Peyer's patch (tissue), 4 donors: ENCODE data around the gene APEX2. TPM values are rescaled to one million over a fixed set of nuclear protein-coding genes. Genes with fewer than 3 reads are reported as not detected.
A peak's percentile ranks its signal among the peaks of the same experiment; 100 is the strongest.

Experiments
- DNase-seq, 3 donors: peaks; one replicate each; pipeline ENCODE4 v3.0.0-alpha.2; 2017 to 2019
- H3K27ac ChIP-seq, 4 donors: fragments of 200-600 bp; sonication (generic); one replicate each; pipeline ENCODE4 v1.5.1; 2016 to 2019
- H3K27me3 ChIP-seq, 2 donors: fragments of 200-600 bp; sonication (generic); one replicate each; pipeline ENCODE4 v1.5.1; 2019
- H3K36me3 ChIP-seq, 3 donors: fragments of 200-600 bp; sonication (generic); one replicate each; pipeline ENCODE4 v1.5.1; 2016 to 2019
- H3K4me1 ChIP-seq, 4 donors: fragments of 200-600 bp; sonication (generic); one replicate each; pipeline ENCODE4 v1.5.1; 2016 to 2019
- H3K4me3 ChIP-seq, 4 donors: fragments of 200-600 bp; sonication (generic); 1 replicate in 3 of 4; 2 replicates in 1 of 4; pipeline ENCODE4 v1.5.1; 2016 to 2019; ENCODE audit warnings: mild to moderate bottlenecking in 1 of 4
- H3K9me3 ChIP-seq, 4 donors: fragments of 200-600 bp; sonication (generic); one replicate each; pipeline ENCODE4 v1.5.1; 2016 to 2019; ENCODE audit warnings: mild to moderate bottlenecking in 1 of 4
- POLR2A ChIP-seq, 2 donors: fragments of 450-650 bp; IDR thresholded peaks; one replicate each; pipeline ENCODE4 v1.5.1; 2017; ENCODE audit warnings: antibody characterized with exemption in 2 of 2, mild to moderate bottlenecking in 2 of 2, moderate library complexity in 2 of 2
- total RNA-seq, 4 donors: library from RNA; depleted of rRNA; stranded (reverse); fragments of >200 nt; gene quantifications; one replicate each; pipeline ENCODE4 v1.1.0, GENCODE V29; 2016
- TF ChIP-seq, protein P1 (sequence below), 6 experiments: fragments of 450-650 bp in 4 of 6; fragments of 200-600 bp in 2 of 6; sonication (generic) in 1 of 6; IDR thresholded peaks; one replicate each; pipeline ENCODE4 v1.5.1; 2017 to 2019; ENCODE audit warnings: antibody characterized with exemption in 6 of 6, mild to moderate bottlenecking in 3 of 6, moderate library complexity in 1 of 6

Gene APEX2
- total RNA-seq, 4 donors from 2014 or later = 12.4 to 17.8 (median 15.7) TPM

DNA sequence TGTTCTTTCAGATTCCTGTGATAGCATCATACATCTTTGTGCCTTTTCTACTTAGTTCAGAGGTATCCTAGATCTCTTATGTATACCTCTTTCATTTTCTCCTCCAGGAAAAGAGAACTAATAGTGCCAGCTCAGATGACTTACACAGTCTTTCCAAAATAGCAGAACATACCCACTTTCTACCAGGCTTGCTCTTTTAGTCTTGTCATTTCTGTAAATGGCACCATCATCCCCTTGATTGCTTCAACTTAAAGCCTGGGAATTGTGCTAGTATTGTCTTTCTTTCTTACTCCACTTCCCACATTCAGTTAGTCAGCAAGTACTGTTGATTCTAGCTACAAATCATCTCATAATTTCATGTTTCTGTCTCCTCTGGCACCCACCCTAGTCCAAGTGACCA is 5.1 kb downstream of the APEX2 start:
- Histone ChIP-seq H3K9me3 (no peaks in the 10 kb centered on the region), H3K4me3 (no peak overlapping the region), H3K4me1 (peaks cover 0 to 8% (median 2%) of the 10 kb centered on the region in 4 donors), H3K27me3 (no peaks in the 10 kb centered on the region), H3K27ac (no peak overlapping the region), H3K36me3 (peaks cover 0 to 20% (median 0%) of the 10 kb centered on the region in 3 donors)
- no peak for DNase-seq
- TF ChIP-seq, protein P1, sequence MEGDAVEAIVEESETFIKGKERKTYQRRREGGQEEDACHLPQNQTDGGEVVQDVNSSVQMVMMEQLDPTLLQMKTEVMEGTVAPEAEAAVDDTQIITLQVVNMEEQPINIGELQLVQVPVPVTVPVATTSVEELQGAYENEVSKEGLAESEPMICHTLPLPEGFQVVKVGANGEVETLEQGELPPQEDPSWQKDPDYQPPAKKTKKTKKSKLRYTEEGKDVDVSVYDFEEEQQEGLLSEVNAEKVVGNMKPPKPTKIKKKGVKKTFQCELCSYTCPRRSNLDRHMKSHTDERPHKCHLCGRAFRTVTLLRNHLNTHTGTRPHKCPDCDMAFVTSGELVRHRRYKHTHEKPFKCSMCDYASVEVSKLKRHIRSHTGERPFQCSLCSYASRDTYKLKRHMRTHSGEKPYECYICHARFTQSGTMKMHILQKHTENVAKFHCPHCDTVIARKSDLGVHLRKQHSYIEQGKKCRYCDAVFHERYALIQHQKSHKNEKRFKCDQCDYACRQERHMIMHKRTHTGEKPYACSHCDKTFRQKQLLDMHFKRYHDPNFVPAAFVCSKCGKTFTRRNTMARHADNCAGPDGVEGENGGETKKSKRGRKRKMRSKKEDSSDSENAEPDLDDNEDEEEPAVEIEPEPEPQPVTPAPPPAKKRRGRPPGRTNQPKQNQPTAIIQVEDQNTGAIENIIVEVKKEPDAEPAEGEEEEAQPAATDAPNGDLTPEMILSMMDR (IDR thresholded peaks at IDR 0.05) = no peak
- no peak for TF ChIP-seq POLR2A (IDR thresholded peaks at IDR 0.05)

DNA sequence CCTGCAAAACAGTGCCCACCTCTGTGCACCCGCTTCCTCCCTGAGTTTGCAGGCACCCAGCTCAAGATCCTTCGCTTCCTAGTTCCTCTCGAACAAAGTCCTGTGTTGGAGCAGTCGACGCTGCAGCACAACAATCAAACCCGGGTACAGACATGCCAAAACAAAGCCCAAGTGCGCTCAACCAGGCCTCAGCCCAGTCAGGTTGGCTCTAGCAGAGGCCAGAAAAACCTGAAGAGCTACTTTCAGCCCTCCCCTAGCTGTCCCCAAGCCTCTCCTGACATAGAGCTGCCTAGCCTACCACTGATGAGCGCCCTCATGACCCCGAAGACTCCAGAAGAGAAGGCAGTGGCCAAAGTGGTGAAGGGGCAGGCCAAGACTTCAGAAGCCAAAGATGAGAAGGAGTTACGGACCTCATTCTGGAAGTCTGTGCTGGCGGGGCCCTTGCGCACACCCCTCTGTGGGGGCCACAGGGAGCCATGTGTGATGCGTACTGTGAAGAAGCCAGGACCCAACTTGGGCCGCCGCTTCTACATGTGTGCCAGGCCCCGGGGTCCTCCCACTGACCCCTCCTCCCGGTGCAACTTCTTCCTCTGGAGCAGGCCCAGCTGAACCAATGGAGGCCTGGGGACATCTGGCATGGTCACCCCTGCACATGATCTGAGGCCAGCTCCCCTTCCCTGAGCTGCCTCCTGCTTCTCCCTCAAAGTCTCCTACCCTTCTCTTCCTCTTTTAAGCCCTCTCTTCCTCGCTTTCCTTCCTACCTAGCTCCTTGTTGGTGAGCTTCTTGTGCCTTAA is 6.9 kb downstream of the APEX2 start:
- no peak for TF ChIP-seq POLR2A (IDR thresholded peaks at IDR 0.05)
- TF ChIP-seq, protein P1 (IDR thresholded peaks at IDR 0.05) = no peak
- Histone ChIP-seq H3K9me3 (no peaks in the 10 kb centered on the region), H3K27ac (peak overlapping the region in 3 of 4 donors; percentile 53 to 85 (median 76)), H3K4me3 (no peak overlapping the region), H3K36me3 (peaks cover 0 to 20% (median 0%) of the 10 kb centered on the region in 3 donors), H3K4me1 (peaks cover 0 to 3% (median 0%) of the 10 kb centered on the region in 4 donors), H3K27me3 (no peaks in the 10 kb centered on the region)
- no peak for DNase-seq

DNA sequence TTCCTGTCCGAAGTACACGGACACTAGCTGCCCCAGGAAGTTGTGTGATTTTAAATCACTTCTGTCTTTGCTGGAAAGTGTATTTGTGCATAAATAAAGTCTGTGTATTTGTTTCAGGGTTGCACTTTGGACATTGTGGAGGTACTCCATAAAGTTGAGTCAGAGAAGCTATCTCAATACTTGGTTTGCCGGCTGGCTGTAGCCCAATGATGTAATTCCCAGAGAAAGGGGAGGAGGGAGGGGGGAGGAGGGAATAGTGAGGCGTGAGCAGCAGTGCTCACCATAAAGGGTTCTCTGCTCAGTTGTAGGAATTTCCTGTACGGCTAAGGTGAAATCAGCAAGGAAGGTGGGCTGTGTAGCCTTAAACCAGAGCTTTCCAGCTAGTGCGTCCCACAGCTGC is 7.5 kb downstream of the APEX2 start:
- peak overlapping the region in 3 of 4 donors; percentile 53 to 85 (median 76) for H3K27ac ChIP-seq
- H3K4me3 ChIP-seq = no peak overlapping the region
- no peaks in the 10 kb centered on the region for H3K27me3 ChIP-seq
- peaks cover 0 to 3% (median 0%) of the 10 kb centered on the region in 4 donors for H3K4me1 ChIP-seq
- H3K36me3 ChIP-seq = peaks cover 0 to 20% (median 0%) of the 10 kb centered on the region in 3 donors
- no peak for TF ChIP-seq POLR2A (IDR thresholded peaks at IDR 0.05)
- TF ChIP-seq, protein P1 (IDR thresholded peaks at IDR 0.05) = no peak
- H3K9me3 ChIP-seq = no peaks in the 10 kb centered on the region
- DNase-seq = peak in 2 of 3 donors; percentile 53 to 67

DNA sequence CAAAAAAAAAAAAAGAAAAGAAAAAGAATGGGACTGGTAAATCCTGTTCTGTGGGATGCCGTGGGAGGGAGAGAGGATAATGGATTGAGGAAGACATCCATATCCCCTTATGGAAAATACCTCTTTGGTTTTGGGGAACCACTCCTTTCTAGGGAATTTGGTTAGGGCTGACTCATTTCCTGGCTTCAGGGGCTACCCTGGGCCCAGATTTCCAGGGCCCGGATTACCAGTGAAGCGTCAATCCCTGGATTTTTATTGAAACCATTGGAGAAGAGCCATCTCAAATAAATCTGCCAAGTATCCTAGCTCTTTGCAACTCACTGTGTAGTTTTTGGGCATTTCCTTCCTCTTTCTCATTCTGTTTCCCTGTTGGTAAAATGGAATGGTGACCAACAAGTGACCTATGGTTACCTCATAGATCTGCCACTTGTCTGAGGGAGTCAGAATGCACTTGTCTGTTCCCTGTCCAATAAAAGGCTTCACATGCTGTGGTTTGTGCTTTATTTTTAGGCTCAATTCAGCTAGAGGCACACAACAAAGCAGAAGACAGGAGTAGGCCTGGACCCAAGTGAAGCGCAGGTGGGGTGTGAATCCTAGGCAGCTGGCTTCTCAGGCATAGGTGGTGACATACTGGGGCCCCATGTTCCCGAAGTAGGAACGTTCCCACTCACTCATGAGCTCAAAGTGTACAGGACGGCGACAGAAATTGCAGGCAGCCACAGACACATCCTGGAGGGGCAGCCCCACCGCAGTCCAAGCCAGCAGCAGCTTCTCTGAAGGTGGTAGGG is 8.6 kb downstream of the APEX2 start:
- no peak overlapping the region for H3K27ac ChIP-seq
- no peak for DNase-seq
- no peak overlapping the region for H3K4me3 ChIP-seq

DNA sequence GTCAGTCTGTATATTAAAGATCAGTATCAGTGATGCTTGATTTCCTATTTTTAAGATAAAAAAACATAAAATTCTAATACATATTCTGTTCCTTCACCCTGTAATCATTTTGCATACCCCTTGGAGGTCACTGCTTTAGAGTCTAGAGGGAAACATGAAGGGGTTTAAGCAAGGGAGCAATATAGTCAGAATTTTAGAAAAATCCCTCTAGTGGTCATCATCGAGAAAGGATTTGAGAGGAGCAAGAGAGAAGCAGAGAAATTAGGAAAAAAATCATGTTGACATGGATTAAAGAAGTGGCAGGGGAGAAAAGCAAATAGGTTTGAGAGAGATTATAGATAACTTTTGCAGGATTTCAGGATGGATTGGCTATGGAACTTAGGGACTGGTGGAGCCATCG is 11.1 kb downstream of the APEX2 start:
- Histone ChIP-seq H3K4me3 (no peak overlapping the region), H3K27me3 (no peaks in the 10 kb centered on the region), H3K4me1 (peaks cover 0 to 3% (median 0%) of the 10 kb centered on the region in 4 donors), H3K36me3 (no peaks in the 10 kb centered on the region), H3K9me3 (no peaks in the 10 kb centered on the region), H3K27ac (no peak overlapping the region)
- DNase-seq = no peak
- no peak for TF ChIP-seq POLR2A (IDR thresholded peaks at IDR 0.05)
- TF ChIP-seq, protein P1 (IDR thresholded peaks at IDR 0.05) = peak in 1 of 6 experiments; percentile 10

More for the DNA sequence above, 8.6 kb downstream of the APEX2 start:
- peaks cover 0 to 13% (median 0%) of the 10 kb centered on the region in 3 donors for H3K36me3 ChIP-seq
- peaks cover 0 to 3% (median 0%) of the 10 kb centered on the region in 4 donors for H3K4me1 ChIP-seq
- no peaks in the 10 kb centered on the region for H3K27me3 ChIP-seq
- no peaks in the 10 kb centered on the region for H3K9me3 ChIP-seq
- TF ChIP-seq, protein P1 (IDR thresholded peaks at IDR 0.05) = no peak
- TF ChIP-seq POLR2A (IDR thresholded peaks at IDR 0.05) = no peak
